Measurements from ENCODE around the gene MIEF2. TPM values are rescaled to one million over a fixed set of nuclear protein-coding genes. Genes with fewer than 3 reads are reported as not detected.

The MIEF2 gene
- total and polyA plus RNA-seq, 10 of the 15 experiments (the other 5 are each of a cell fraction or from before 2014, with no cell fraction given) = 0.16 to 9.2 (median 4.1) TPM

- Histone ChIP-seq H3K4me2 (ENCODE audit: control insufficient read depth, insufficient read depth) (peak overlapping the region; percentile 95), H3K4me1 (ENCODE audit: control insufficient read depth, insufficient read depth, low read length) (peaks cover 21% of the 10 kb centered on the region), H3K79me2 (ENCODE audit: control insufficient read depth, insufficient read depth, low read length) (peaks cover 14% of the 10 kb centered on the region), H2AFZ (ENCODE audit: control insufficient read depth, low read depth, low read length) (peak overlapping the region; percentile 96), H3K27ac (ENCODE audit: control insufficient read depth, insufficient read depth) (peak overlapping the region; percentile 82), H3K9me3 (replicated peaks; ENCODE audit: control insufficient read depth, insufficient read depth, low read length) (no peaks in the 10 kb centered on the region), H3K9ac (ENCODE audit: control insufficient read depth, insufficient read depth, low read length) (peak overlapping the region; percentile 79), H3K4me3 (peak overlapping the region; percentile 91), H4K20me1 (ENCODE audit: control insufficient read depth, insufficient read depth) (no peaks in the 10 kb centered on the region), H3K27me3 (replicated peaks in 1 of 2; ENCODE audit: control insufficient read depth in 2 of 2, insufficient read depth in 2 of 2, low read length in 1 of 2) (no peaks in the 10 kb centered on the region), H3K36me3 (ENCODE audit: control insufficient read depth in 2 of 2, insufficient read depth in 2 of 2, low read length in 1 of 2) (peaks cover 0 to 5% of the 10 kb centered on the region in 2 experiments; a peak in 3 of 4 replicates)
- FAIRE-seq (no peak), DNase-seq (ENCODE audit: low read depth, low spot score) (no peak), ATAC-seq (peak; percentile 32)
- intact Hi-C loops (cut with micrococcal nuclease; ENCODE audit: unreplicated experiment) (loop anchor here (2.0 kb wide), 2 partner anchors 34 to 54 kb away; partner anchors contain the start of genes SMCR8 and TOP3A), in situ Hi-C loops (cut with MboI) (no loop called here)
- ChIA-PET SMC1A (ENCODE audit: uncharacterized antibody, unreplicated experiment) (no interaction called here), CTCF (interaction anchor here (1.4 kb wide), 1 partner anchor 83 kb away, joined by 3 read pairs; no protein-coding TSS in a partner anchor), POLR2A (interaction anchor here (0.5 to 1.7 kb wide), 2 partner anchors 54 to 100 kb away, joined by 3 to 5 read pairs; partner anchors contain the start of genes SMCR8 and TOP3A), RAD21 (ENCODE audit: unreplicated experiment) (interaction anchor here (1.5 kb wide), 1 partner anchor 54 kb away, joined by 3 read pairs; the partner anchor contains the start of gene TOP3A)
- no TSS peak for BruUV-seq (replicated peaks)
- TF ChIP-seq SRF (IDR thresholded peaks at IDR 0.05; ENCODE audit: low read depth in 2 of 2, low read length in 2 of 2) = 0 out of 4 replicates have a peak, but pooled peaks of 1 of the 2 experiments have one; percentile 47
- peak; percentile 46 for TF ChIP-seq MLLT1 (IDR thresholded peaks at IDR 0.05)
- TF ChIP-seq FOXM1 (IDR thresholded peaks at IDR 0.05; ENCODE audit: low read depth, low read length) = no peak
- under 1% methylated on average over 16 of the region's 16 CpGs for WGBS (ENCODE audit: insufficient coverage, insufficient replicate concordance, low lambda C conversion rate, missing lambda C conversion rate)
Observed at GRCh38 chr17:18261146-18261515, 669 bp downstream of the MIEF2 start.

- Histone ChIP-seq H2AFZ (ENCODE audit: control insufficient read depth, low read depth, low read length) (no peak overlapping the region), H3K9me3 (replicated peaks; ENCODE audit: control insufficient read depth, insufficient read depth, low read length) (no peaks in the 10 kb centered on the region), H3K9ac (ENCODE audit: control insufficient read depth, insufficient read depth, low read length) (peak overlapping the region; percentile 79), H3K79me2 (ENCODE audit: control insufficient read depth, insufficient read depth, low read length) (peaks cover 14% of the 10 kb centered on the region), H3K27ac (ENCODE audit: control insufficient read depth, insufficient read depth) (0 out of 2 replicates have a peak overlapping the region, but pooled peaks have one; percentile 82), H3K4me3 (peak overlapping the region; percentile 91; the same call in 1 of the 2 replicates), H3K4me2 (ENCODE audit: control insufficient read depth, insufficient read depth) (peak overlapping the region; percentile 95), H3K36me3 (ENCODE audit: control insufficient read depth in 2 of 2, insufficient read depth in 2 of 2, low read length in 1 of 2) (peaks cover 0 to 5% of the 10 kb centered on the region in 2 experiments; a peak in 3 of 4 replicates), H4K20me1 (ENCODE audit: control insufficient read depth, insufficient read depth) (no peaks in the 10 kb centered on the region), H3K27me3 (replicated peaks in 1 of 2; ENCODE audit: control insufficient read depth in 2 of 2, insufficient read depth in 2 of 2, low read length in 1 of 2) (no peaks in the 10 kb centered on the region), H3K4me1 (ENCODE audit: control insufficient read depth, insufficient read depth, low read length) (peaks cover 21% of the 10 kb centered on the region)
- RAD21 ChIA-PET (ENCODE audit: unreplicated experiment) = interaction anchor here (1.5 kb wide), 1 partner anchor 53 kb away, joined by 3 read pairs; the partner anchor contains the start of gene TOP3A
- no TSS peak for BruUV-seq (replicated peaks)
- SMC1A ChIA-PET (ENCODE audit: uncharacterized antibody, unreplicated experiment) = no interaction called here
- intact Hi-C loops (cut with micrococcal nuclease; ENCODE audit: unreplicated experiment) = loop anchor here (2.0 kb wide), 2 partner anchors 35 to 53 kb away; partner anchors contain the start of genes SMCR8 and TOP3A
- 76% methylated on average over 3 of the region's 3 CpGs for WGBS (ENCODE audit: insufficient coverage, insufficient replicate concordance, low lambda C conversion rate, missing lambda C conversion rate)
- DNase-seq (ENCODE audit: low read depth, low spot score) = no peak
- CTCF ChIA-PET = interaction anchor here (1.4 kb wide), 1 partner anchor 84 kb away, joined by 3 read pairs; no protein-coding TSS in a partner anchor
- in situ Hi-C loops (cut with MboI) = no loop called here
- no peak for FAIRE-seq
- POLR2A ChIA-PET = interaction anchor here (1.7 kb wide), 1 partner anchor 53 kb away, joined by 5 read pairs; the partner anchor contains the start of genes SMCR8 and TOP3A
- no peak for ATAC-seq
- TF ChIP-seq NFYB (IDR thresholded peaks at IDR 0.05; ENCODE audit: insufficient read depth, low read depth, low read length) (no peak), KDM1A (IDR thresholded peaks at IDR 0.05; ENCODE audit: borderline replicate concordance) (no peak), PAX8 (IDR thresholded peaks at IDR 0.05) (no peak), STAT1 (conservative IDR thresholded peaks at IDR 0.05) (no peak), BACH1 (IDR thresholded peaks at IDR 0.05; ENCODE audit: borderline replicate concordance) (no peak), E2F8 (IDR thresholded peaks at IDR 0.05; ENCODE audit: low read depth, partially characterized antibody) (no peak), CBX5 (IDR thresholded peaks at IDR 0.05; ENCODE audit: low read depth) (no peak), USF1 (IDR thresholded peaks at IDR 0.05; ENCODE audit: borderline replicate concordance, extremely low read length, insufficient read depth, low read depth, low read length) (no peak)
Observed at GRCh38 chr17:18261659-18262058, 1.2 kb downstream of the MIEF2 start.

Data from GM12878 (cell line).